Parathyroid adenoma (tissue), 2 donors: Measurements from ENCODE around the gene PAIP1.

Source experiments
- H2AFZ ChIP-seq: fragments of 300-600 bp; sonication (generic); one replicate; pipeline ENCODE4 v1.7.0; 2017; ENCODE audit warnings: antibody characterized with exemption, mild to moderate bottlenecking
- H3K27ac ChIP-seq: fragments of 300-600 bp; sonication (generic); one replicate; pipeline ENCODE4 v1.7.0; 2017
- H3K27me3 ChIP-seq: fragments of 300-600 bp; sonication (generic); one replicate; pipeline ENCODE4 v1.7.0; 2017; ENCODE audit warnings: low read length; ENCODE audit not compliant: control insufficient read depth, insufficient read depth
- H3K36me3 ChIP-seq: fragments of 300-600 bp; sonication (generic); one replicate; pipeline ENCODE4 v1.7.0; 2017; ENCODE audit warnings: low read length; ENCODE audit not compliant: control insufficient read depth, insufficient read depth
- H3K4me1 ChIP-seq: fragments of 300-600 bp; sonication (generic); one replicate; pipeline ENCODE4 v1.7.0; 2017; ENCODE audit warnings: control low read depth
- H3K4me2 ChIP-seq: fragments of 300-600 bp; sonication (generic); one replicate; pipeline ENCODE4 v1.7.0; 2017; ENCODE audit warnings: low read length
- H3K4me3 ChIP-seq: fragments of 300-600 bp; sonication (generic); one replicate; pipeline ENCODE4 v1.7.0; 2017; ENCODE audit warnings: low read depth, low read length
- H3K79me2 ChIP-seq: fragments of 300-600 bp; sonication (generic); one replicate; pipeline ENCODE4 v1.7.0; 2017; ENCODE audit warnings: control low read depth
- H3K9ac ChIP-seq: fragments of 300-600 bp; sonication (generic); one replicate; pipeline ENCODE4 v1.7.0; 2017; ENCODE audit warnings: mild to moderate bottlenecking
- H3K9me3 ChIP-seq: fragments of 300-600 bp; sonication (generic); one replicate; pipeline ENCODE4 v1.7.0; 2017; ENCODE audit warnings: low read length; ENCODE audit not compliant: control insufficient read depth
- TF ChIP-seq, protein P1 (sequence below): fragments of 300-600 bp; sonication (generic); IDR thresholded peaks from one replicate; pipeline ENCODE4 v1.7.0; 2017; ENCODE audit warnings: antibody characterized with exemption, mild to moderate bottlenecking
- donor health status: primary hyperparathyroidism.

Gene PAIP1

DNA sequence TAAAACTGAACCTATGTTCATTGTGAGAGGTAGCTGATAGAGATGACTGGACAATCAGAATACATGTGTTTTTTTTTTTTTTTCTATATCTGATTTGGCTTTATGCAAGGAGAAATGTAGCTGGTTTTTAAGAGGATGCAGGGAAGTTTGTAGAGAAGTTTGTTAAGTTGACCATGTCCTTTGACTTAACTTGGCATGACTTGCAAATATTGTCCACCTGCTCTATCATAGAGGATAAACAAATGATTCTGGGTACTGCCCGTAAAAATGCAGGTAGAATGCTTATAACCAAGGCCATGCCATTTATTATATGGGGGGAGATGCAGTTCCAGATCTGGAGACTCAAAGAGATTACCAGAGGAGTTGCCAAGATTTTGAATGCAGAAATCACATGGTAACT is 32.4 kb upstream of the PAIP1 start:
- H3K27me3 ChIP-seq = no peaks in the 10 kb centered on the region
- no peaks in the 10 kb centered on the region for H3K4me1 ChIP-seq
- H3K36me3 ChIP-seq = no peaks in the 10 kb centered on the region
- no peak overlapping the region for H3K4me2 ChIP-seq
- no peak overlapping the region for H2AFZ ChIP-seq
- TF ChIP-seq, protein P1, sequence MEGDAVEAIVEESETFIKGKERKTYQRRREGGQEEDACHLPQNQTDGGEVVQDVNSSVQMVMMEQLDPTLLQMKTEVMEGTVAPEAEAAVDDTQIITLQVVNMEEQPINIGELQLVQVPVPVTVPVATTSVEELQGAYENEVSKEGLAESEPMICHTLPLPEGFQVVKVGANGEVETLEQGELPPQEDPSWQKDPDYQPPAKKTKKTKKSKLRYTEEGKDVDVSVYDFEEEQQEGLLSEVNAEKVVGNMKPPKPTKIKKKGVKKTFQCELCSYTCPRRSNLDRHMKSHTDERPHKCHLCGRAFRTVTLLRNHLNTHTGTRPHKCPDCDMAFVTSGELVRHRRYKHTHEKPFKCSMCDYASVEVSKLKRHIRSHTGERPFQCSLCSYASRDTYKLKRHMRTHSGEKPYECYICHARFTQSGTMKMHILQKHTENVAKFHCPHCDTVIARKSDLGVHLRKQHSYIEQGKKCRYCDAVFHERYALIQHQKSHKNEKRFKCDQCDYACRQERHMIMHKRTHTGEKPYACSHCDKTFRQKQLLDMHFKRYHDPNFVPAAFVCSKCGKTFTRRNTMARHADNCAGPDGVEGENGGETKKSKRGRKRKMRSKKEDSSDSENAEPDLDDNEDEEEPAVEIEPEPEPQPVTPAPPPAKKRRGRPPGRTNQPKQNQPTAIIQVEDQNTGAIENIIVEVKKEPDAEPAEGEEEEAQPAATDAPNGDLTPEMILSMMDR = no peak
- no peak overlapping the region for H3K4me3 ChIP-seq
- H3K9ac ChIP-seq = no peak overlapping the region
- no peaks in the 10 kb centered on the region for H3K79me2 ChIP-seq
- H3K9me3 ChIP-seq = no peaks in the 10 kb centered on the region
- no peak overlapping the region for H3K27ac ChIP-seq

GRCh38 chr5:43588842-43589241 is 32.0 kb upstream of the PAIP1 start:
- Histone ChIP-seq H3K4me3 (no peak overlapping the region), H3K9ac (no peak overlapping the region), H3K27ac (no peak overlapping the region), H3K4me1 (no peaks in the 10 kb centered on the region), H3K9me3 (no peaks in the 10 kb centered on the region), H3K4me2 (no peak overlapping the region), H2AFZ (no peak overlapping the region), H3K27me3 (no peaks in the 10 kb centered on the region), H3K36me3 (no peaks in the 10 kb centered on the region), H3K79me2 (no peaks in the 10 kb centered on the region)
- TF ChIP-seq, protein P1 = no peak

- TF ChIP-seq, protein P1 = no peak
Measured at GRCh38 chr5:43584166-43584699, 27.4 kb upstream of the PAIP1 start.

GRCh38 chr5:43583724-43584123 is 26.8 kb upstream of the PAIP1 start:
- no peaks in the 10 kb centered on the region for H3K4me1 ChIP-seq
- H3K36me3 ChIP-seq = no peaks in the 10 kb centered on the region
- H3K9me3 ChIP-seq = no peaks in the 10 kb centered on the region
- no peak overlapping the region for H3K9ac ChIP-seq
- H3K79me2 ChIP-seq = no peaks in the 10 kb centered on the region
- H3K4me3 ChIP-seq = no peak overlapping the region
- H2AFZ ChIP-seq = no peak overlapping the region
- no peak overlapping the region for H3K4me2 ChIP-seq
- no peaks in the 10 kb centered on the region for H3K27me3 ChIP-seq
- TF ChIP-seq, protein P1 = no peak
- H3K27ac ChIP-seq = no peak overlapping the region

More at GRCh38 chr5:43584166-43584699, 27.4 kb upstream of the PAIP1 start:
- Histone ChIP-seq H2AFZ (no peak overlapping the region), H3K27ac (no peak overlapping the region), H3K27me3 (no peaks in the 10 kb centered on the region), H3K79me2 (no peaks in the 10 kb centered on the region), H3K4me3 (no peak overlapping the region), H3K36me3 (no peaks in the 10 kb centered on the region), H3K4me1 (no peaks in the 10 kb centered on the region), H3K9ac (no peak overlapping the region), H3K9me3 (no peaks in the 10 kb centered on the region), H3K4me2 (no peak overlapping the region)
